Subcutaneous adipose tissue (tissue), 4 donors: Measurements from ENCODE around the gene CXCL16. TPM values are rescaled to one million over a fixed set of nuclear protein-coding genes. Genes with fewer than 3 reads are reported as not detected.

Experiments used
- total RNA-seq, 4 donors: library from RNA; depleted of rRNA; stranded (reverse); fragments of >200 nt; gene quantifications; one replicate each; pipeline ENCODE4 v1.1.0, GENCODE V29; 2016
- TF ChIP-seq, protein P1 (sequence below): fragments of 450-650 bp; IDR thresholded peaks from one replicate; pipeline ENCODE4 v1.5.1; 2016; ENCODE audit warnings: low read depth, mild to moderate bottlenecking, control low read depth, antibody characterized with exemption, moderate library complexity

Gene CXCL16
- total RNA-seq, 4 donors from 2014 or later, result 9.0 to 108 (median 12.9) TPM

DNA sequence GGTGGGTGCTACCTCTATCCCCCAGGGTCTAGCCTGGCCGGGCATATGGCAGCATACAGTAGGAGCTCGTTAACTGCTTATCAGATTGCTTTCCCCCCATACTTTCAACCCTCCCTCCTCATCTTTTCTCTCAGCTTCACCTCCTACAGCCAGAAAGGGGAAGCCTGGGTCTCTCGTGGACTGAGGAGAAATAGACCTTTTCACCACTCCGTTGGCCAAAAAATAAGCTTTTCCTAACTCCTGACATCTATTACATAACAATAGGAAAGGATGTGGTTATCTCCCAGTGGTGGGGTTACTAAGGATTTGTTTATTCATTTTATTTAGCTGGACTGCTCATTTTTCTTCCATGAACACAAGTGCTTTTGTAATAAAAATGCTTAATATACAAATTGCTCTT is 9.0 kb upstream of the CXCL16 start:
- TF ChIP-seq, protein P1, sequence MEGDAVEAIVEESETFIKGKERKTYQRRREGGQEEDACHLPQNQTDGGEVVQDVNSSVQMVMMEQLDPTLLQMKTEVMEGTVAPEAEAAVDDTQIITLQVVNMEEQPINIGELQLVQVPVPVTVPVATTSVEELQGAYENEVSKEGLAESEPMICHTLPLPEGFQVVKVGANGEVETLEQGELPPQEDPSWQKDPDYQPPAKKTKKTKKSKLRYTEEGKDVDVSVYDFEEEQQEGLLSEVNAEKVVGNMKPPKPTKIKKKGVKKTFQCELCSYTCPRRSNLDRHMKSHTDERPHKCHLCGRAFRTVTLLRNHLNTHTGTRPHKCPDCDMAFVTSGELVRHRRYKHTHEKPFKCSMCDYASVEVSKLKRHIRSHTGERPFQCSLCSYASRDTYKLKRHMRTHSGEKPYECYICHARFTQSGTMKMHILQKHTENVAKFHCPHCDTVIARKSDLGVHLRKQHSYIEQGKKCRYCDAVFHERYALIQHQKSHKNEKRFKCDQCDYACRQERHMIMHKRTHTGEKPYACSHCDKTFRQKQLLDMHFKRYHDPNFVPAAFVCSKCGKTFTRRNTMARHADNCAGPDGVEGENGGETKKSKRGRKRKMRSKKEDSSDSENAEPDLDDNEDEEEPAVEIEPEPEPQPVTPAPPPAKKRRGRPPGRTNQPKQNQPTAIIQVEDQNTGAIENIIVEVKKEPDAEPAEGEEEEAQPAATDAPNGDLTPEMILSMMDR, result no peak

DNA sequence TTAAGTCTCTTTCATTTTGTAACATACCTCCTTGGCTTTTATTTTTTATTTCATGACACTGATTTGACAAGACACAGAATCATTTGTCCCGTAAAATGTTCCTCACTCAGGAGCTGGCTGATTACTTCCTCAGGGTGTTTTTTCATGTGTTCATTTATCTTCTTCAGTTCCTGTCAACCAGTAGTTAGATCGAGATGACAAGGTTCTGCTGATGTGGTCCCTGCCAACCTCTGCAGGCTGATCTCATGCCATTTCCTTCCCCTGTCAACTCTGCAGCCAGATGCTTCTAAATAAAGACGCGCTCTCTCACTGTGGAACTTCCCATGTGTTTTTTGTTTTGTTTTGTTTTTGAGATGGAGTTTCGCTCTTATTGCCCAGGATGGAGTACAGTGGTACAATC is 8.1 kb upstream of the CXCL16 start:
- TF ChIP-seq, protein P1, result no peak

DNA sequence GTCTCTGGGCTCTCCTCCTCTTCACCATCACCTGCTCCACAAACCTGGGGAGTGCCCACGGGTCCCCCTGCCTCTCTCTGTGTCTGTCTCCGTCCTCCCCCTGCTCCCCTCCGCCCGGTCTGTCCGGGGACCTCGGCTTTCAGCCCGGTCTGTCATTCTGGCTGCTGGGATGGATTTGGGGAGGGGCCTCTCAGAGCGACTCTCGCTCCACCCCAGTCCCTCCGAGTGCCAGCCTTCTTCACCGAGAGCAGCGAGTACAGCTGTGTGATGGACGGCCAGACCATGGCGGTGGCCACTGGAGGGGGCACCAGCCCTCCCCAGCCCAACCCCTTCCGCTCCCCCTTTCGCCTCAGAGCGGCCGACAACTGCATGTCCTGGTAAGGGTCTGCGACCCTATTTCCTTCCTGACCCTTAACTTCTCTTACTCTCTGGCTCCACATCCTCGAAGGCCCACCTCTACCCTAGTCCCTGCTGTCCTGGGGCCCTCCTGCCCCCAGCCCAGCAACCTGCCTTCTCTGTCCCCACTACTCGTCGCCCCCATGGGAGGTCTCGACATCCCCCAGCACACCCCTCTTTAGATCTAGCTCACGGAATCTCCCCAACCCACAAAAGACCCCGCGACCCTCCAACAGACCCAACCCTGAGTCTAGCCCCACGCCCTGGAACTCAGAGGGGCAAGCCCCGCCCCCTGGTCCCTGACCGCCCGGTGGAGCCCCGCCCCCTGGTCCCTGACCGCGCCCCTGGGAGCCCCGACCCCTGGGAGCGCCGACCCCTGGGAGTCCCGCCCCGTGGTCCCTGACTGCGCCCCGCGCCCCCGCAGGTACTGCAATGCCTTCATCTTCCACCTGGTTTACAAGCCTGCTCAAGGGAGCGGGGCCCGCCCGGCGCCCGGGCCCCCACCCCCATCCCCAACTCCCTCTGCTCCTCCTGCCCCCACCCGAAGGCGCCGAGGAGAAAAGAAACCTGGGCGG is 5.6 kb upstream of the CXCL16 start:
- TF ChIP-seq, protein P1, result no peak

DNA sequence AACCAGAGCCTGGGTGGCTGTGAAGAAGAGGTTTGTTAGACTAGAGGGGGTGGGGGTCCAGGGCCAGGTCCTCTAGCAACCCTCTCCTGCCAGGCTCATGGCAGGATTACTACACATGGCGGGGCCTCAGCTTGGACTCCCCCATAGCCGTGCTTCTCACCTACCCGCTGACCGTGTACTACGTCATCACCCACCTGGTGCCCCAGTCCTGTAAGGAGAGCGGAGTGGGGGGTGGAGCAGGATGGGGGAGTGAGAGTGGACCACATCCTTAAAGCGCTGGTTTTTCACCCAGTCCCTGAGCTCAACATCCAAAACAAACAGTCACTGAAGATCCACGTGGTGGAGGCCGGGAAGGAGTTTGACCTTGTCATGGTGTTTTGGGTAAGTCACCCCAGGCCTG is 4.2 kb upstream of the CXCL16 start:
- TF ChIP-seq, protein P1, result no peak

DNA sequence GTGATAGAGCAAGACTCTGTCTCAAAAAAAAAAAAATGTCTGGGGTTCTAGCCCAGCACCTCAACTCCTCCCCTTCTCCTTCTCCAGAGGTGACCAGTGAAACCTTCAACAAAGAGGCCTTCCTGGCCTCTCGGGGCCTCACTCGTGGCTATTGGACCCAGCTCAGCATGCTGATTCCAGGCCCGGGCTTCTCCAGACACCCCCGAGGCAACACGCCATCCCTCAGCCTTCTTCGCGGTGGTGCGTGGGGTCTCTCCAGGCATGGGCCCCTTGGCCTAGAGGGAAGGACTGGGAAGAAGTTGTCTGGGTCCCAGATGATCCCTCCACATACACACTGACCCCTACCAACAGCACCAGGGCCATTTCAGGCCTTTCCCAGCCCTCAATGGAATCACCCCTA is 3.5 kb upstream of the CXCL16 start:
- TF ChIP-seq, protein P1, result no peak

DNA sequence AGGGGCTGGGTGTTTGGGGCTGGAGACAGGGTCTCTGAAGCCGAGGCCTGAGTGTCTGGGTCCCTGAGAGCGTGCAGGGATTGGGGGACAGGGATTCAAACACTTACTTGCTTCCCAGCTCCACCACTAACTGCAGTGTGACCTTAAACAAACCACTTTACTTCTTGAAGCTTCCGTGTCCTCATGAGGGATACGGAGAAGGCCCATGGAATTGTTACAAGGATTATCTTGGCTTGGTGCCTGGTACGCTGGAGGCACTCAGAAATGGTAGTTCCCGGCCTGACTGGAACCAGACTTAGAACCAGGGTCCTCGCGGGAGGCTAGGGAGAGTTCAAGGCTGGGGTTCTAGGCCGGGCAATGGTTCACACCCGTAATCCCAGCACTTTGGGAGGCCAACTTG is 2.9 kb upstream of the CXCL16 start:
- TF ChIP-seq, protein P1, result no peak

DNA sequence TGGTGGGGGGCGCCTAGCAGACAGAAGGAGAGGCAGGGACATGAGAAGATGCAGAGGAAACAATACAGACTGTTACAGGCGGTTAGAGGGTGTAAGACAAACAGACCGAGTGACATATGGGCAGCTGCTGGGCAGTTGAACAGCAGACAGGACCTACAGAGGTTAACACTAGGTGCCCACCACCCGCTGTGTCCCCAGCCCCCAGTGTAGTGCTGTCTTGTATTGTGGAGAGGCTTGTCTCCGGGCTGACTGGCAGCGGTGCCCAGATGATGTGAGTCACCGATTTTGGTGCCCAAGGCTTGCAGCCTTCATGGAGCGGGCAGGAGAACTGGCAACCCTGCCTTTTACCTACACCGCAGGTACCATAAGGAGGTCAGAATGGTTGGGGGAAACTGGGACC is 2.4 kb upstream of the CXCL16 start:
- TF ChIP-seq, protein P1, result no peak
